ENCODE data around the gene DPYSL5.

DNA sequence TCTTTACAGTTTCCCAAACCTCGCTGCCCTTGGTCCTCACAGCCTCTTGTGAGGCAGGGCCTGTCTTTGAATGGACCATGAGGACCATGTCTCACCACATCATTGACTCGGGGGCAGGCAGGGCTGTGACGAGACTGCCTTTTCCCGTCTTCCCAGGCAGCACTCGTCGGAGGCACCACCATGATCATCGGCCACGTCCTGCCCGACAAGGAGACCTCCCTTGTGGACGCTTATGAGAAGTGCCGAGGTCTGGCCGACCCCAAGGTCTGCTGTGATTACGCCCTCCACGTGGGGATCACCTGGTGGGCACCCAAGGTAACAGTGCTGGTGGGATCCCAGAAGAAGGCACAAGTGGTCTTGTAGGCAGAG, 76.8 kb downstream of the DPYSL5 start:
- TF ChIP-seq, protein P1, sequence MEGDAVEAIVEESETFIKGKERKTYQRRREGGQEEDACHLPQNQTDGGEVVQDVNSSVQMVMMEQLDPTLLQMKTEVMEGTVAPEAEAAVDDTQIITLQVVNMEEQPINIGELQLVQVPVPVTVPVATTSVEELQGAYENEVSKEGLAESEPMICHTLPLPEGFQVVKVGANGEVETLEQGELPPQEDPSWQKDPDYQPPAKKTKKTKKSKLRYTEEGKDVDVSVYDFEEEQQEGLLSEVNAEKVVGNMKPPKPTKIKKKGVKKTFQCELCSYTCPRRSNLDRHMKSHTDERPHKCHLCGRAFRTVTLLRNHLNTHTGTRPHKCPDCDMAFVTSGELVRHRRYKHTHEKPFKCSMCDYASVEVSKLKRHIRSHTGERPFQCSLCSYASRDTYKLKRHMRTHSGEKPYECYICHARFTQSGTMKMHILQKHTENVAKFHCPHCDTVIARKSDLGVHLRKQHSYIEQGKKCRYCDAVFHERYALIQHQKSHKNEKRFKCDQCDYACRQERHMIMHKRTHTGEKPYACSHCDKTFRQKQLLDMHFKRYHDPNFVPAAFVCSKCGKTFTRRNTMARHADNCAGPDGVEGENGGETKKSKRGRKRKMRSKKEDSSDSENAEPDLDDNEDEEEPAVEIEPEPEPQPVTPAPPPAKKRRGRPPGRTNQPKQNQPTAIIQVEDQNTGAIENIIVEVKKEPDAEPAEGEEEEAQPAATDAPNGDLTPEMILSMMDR (IDR thresholded peaks at IDR 0.05; ENCODE audit: low read length): no peak
- TF ChIP-seq EZH2 (IDR thresholded peaks at IDR 0.05; ENCODE audit: borderline replicate concordance, low read length): no peak
